Effector memory CD4-positive, alpha-beta T cell (primary cell): Measurements from ENCODE around the gene SHOC2.

ENCODE experiments used
- DNase-seq, 3 donors: peaks; one replicate each; pipeline ENCODE4 v3.0.0-alpha.2; 2020
- H3K27ac ChIP-seq: 2 replicates; pipeline ENCODE4 v1.7.0; 2013; ENCODE audit warnings: mild to moderate bottlenecking, low read length, moderate library complexity; ENCODE audit not compliant: insufficient read depth, poor library complexity, severe bottlenecking
- H3K27me3 ChIP-seq: replicated peaks from 2 replicates; pipeline ENCODE4 v1.7.0; 2013; ENCODE audit warnings: mild to moderate bottlenecking, low read length; ENCODE audit not compliant: insufficient read depth, control insufficient read depth, poor library complexity, severe bottlenecking
- H3K36me3 ChIP-seq: 2 replicates; pipeline ENCODE4 v1.7.0; 2013; ENCODE audit warnings: mild to moderate bottlenecking, low read length, moderate library complexity; ENCODE audit not compliant: control insufficient read depth, insufficient read depth
- H3K4me1 ChIP-seq: 2 replicates; pipeline ENCODE4 v1.7.0; 2013; ENCODE audit warnings: low read length, mild to moderate bottlenecking; ENCODE audit not compliant: control insufficient read depth, insufficient read depth, poor library complexity, severe bottlenecking
- H3K4me3 ChIP-seq: 2 replicates; pipeline ENCODE4 v1.7.0; 2013; ENCODE audit warnings: low read length, low read depth, mild to moderate bottlenecking; ENCODE audit not compliant: insufficient read depth, poor library complexity, severe bottlenecking
- H3K9me3 ChIP-seq: 2 replicates; pipeline ENCODE4 v1.7.0; 2013; ENCODE audit warnings: mild to moderate bottlenecking, low read length, moderate library complexity; ENCODE audit not compliant: control insufficient read depth

The SHOC2 gene

DNA sequence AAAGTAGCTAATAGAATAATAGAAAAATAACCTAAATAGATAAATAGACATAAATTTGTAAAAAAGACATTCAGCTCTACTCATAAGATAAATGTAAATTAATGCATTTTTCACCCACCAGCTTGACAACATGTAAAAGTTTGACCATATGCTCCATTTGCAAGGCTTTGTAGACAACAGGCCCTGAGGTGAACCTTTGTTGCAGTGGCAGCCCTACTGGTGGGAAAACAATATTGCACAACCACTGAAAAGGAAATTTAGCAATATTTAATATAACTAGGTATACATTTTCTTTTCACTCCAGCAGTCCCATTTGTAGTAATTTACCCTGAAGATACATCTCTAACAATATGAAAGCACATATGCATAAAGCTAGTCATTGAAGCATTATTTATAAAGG, 118.5 kb downstream of the SHOC2 start:
- Histone ChIP-seq H3K4me1 (no peaks in the 10 kb centered on the region), H3K27me3 (no peaks in the 10 kb centered on the region), H3K9me3 (peaks cover 12% of the 10 kb centered on the region), H3K36me3 (no peaks in the 10 kb centered on the region), H3K27ac (no peak overlapping the region), H3K4me3 (no peak overlapping the region)
- no peak for DNase-seq

DNA sequence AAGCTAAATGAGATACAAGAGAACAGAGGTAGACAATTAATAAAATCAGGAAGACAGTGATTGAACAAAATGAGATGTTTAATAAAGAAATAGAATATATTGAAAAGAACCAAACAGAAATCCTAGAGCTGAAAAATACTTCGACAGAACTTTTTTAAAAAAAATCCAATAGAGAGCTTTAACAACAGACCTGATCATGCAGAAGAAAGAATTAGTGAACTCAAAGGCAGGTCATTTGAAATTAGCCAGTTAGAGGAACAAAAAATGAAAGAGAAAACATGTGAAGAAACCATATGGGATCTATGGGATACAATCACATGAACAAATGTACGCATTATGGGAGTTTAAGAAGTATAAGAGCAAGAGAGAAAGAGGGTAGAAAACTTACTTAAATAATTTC, 120.1 kb downstream of the SHOC2 start:
- no peak overlapping the region for H3K4me3 ChIP-seq
- peaks cover 12% of the 10 kb centered on the region for H3K9me3 ChIP-seq
- H3K36me3 ChIP-seq = no peaks in the 10 kb centered on the region
- no peak overlapping the region for H3K27ac ChIP-seq
- no peak for DNase-seq
- H3K4me1 ChIP-seq = no peaks in the 10 kb centered on the region
- H3K27me3 ChIP-seq = no peaks in the 10 kb centered on the region

DNA sequence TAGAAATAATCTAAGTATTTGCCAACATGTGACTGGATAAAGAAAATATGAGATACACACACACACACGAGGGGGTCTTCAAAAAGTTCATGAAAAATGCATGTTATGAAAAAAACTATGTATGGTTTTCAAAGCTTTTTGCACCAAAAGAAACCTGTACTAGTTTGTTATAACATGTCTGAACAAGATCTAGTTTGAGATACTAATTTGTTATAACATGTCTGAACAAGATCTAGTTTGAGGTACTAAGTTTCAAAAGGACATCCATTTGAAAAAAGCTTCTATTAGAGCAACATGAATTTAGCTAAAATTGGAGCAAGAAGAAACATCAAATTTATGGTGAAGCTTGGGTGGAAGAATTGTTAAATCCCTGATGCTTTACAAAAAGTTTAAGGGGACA, 137.6 kb downstream of the SHOC2 start:
- H3K4me1 ChIP-seq = no peaks in the 10 kb centered on the region
- peaks cover 2% of the 10 kb centered on the region for H3K27me3 ChIP-seq
- H3K27ac ChIP-seq = no peak overlapping the region
- H3K36me3 ChIP-seq = no peaks in the 10 kb centered on the region
- DNase-seq = no peak
- no peak overlapping the region for H3K4me3 ChIP-seq
- no peaks in the 10 kb centered on the region for H3K9me3 ChIP-seq
